Measurements from ENCODE around the gene ZSCAN20.
"Not testable (repeated sequence)": the region's sequence is repeated elsewhere in the genome, so short reads cannot be mapped to it uniquely, and the experiment has no call there.

The ZSCAN20 gene

DNA sequence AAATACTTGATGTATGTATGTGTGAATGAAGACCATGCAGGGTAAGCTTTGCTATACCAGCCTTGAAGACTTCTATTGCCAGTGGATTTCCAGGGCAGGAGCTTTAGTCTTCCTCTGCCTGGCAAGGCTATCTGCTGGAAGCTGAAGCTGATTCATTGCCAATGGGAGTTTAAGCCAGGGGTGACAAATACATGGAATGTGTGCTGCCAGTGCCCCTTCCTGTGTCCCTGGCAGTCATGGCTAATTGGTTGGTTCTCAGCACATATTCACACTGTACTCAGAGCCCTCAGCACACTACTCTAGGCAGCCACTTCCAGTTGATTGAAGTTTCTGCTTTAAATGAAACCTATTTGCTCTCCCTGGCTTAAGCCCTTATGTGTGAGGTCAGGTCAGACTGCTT, 1.5 kb downstream of the ZSCAN20 start:
- no peak for FAIRE-seq

GRCh38 chr1:33477451-33477850, 5.0 kb downstream of the ZSCAN20 start:
- FAIRE-seq (no peak), DNase-seq (ENCODE audit: insufficient read length, low spot score) (no peak)

More for the DNA sequence above, 1.5 kb downstream of the ZSCAN20 start:
- DNase-seq (ENCODE audit: insufficient read length, low spot score): no peak

GRCh38 chr1:33482412-33482811, 10.0 kb downstream of the ZSCAN20 start:
- no peak for FAIRE-seq
- DNase-seq (ENCODE audit: insufficient read length, low spot score): no peak

- FAIRE-seq: no peak
- DNase-seq (ENCODE audit: insufficient read length, low spot score): no peak
Observed at GRCh38 chr1:33488624-33489023, 16.2 kb downstream of the ZSCAN20 start.

- FAIRE-seq (no peak), DNase-seq (ENCODE audit: insufficient read length, low spot score) (no peak)
Observed at GRCh38 chr1:33494929-33495328, 22.5 kb downstream of the ZSCAN20 start.

GRCh38 chr1:33497410-33497809, 25.0 kb downstream of the ZSCAN20 start:
- FAIRE-seq: no peak

DNA sequence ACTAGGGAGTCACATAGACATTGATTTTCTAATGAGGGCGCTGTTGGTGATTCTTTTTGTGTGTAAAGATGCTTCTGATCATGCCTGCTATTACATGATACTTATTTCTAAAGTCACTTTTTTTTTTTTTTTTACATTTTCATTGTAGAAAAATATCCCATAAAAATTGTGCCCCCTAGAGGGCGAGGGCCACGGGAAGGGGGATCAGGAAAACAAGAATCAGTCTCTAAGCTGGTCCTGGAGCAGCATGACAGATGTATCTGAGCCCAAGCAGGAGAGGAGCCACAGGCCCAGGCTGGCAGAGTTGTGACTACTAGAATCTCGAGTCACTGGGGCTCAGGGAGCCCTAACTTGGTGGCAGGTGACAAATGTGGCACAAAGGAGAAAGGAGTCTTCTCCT, 28.1 kb downstream of the ZSCAN20 start:
- FAIRE-seq (no peak), DNase-seq (ENCODE audit: insufficient read length, low spot score) (no peak)

More at GRCh38 chr1:33497410-33497809, 25.0 kb downstream of the ZSCAN20 start:
- no peak for DNase-seq (ENCODE audit: insufficient read length, low spot score)

DNA sequence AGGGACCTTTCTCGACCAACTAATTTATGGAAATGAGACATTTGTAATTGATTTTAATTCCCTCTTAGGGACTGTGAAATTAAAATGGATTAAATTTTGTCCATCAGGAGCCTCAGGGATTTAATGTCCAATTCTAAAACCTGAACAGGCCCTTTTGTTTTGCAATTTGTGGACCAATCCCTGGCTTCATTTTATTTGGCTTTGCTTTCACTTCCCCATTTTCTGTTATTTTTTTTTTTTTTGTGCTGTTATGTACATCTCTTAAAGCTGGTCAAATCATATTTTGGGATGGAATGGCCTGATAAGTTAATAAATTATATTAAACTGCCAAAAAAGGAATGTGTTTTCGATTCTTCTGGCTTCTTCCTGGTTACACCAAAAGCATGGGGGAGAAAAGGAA, 28.9 kb downstream of the ZSCAN20 start:
- no peak for FAIRE-seq

DNA sequence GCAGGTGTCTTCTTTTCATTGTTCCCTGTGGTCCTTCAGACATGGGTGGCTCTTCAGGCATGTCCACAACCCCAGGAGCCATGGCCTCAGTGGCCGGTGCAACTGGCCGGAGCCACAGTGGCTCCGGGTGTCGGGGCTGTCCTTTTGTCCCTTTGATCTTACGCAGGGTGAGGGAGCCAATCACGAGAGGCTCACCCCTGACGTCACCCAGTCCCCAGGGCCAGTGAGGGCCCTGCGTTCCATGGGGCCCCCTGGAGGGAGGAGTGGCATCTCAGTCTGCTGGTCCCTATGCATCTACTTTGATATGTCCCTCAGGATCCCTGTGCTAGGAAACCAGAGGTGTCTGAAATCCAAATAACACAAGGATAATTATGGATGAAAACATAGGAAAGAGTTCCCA, 29.3 kb downstream of the ZSCAN20 start:
- FAIRE-seq (no peak), DNase-seq (ENCODE audit: insufficient read length, low spot score) (no peak)

More for the DNA sequence above, 28.9 kb downstream of the ZSCAN20 start:
- no peak for DNase-seq (ENCODE audit: insufficient read length, low spot score)

DNA sequence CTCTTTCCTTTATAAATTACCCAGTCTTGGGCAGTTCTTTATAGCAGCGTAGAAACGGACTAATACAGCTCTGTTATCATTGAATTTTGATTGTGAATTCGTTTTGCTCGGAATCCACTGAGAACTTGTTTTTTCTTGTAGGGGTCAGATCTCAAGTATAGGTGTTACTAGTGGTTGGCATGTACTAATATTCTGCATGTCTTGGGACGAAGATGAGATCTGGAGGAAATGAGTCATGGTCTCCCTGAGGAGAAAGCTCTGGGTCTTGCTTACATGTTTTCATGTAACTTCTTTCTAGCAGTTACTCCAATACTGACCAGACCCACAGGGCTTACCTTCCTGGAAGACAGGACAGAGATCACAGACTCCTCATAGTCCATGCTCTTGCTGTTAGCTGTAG, 30.3 kb downstream of the ZSCAN20 start:
- FAIRE-seq (no peak), DNase-seq (ENCODE audit: insufficient read length, low spot score) (no peak)

DNA sequence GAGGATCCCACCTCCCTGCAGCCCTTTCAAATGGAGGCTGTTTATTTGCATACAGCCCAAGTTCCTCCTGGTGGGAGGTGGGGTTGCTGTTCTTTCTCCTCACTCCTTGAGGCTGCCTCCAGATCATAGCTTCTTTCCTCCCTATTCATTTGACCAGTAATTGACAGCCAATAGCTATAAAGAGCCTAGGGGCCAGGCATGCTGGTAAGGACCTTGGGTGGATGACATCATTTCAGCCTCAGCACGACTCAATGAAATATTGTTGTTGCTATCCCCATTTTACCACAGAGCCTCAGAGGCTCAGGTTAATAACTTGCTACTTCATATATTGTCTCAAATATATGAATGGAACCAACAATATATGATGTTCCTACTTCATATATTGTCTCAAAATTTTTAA, 31.1 kb downstream of the ZSCAN20 start:
- DNase-seq (ENCODE audit: insufficient read length, low spot score): no peak
- no peak for FAIRE-seq

DNA sequence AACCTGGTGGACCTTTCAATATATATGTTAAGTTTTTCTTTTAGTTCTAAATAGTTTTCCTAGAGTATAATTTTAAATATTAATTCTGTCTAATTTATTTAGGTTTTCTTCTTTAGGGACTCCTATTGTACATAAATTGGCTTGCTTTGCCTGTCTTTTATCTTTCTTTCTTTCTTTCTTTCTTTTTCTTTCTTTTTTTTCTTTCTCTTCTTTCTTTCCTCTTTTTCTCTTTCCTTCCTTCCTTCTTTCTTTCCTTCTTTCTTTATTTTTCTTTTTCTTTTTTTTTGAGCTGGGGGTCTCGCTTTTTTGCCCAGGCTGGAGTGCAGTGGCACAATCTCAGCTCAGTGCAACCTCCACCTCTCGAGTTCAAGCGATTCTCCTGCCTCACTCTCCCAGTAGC, 35.2 kb downstream of the ZSCAN20 start:
- FAIRE-seq (no peak), DNase-seq (ENCODE audit: insufficient read length, low spot score) (no peak)

DNA sequence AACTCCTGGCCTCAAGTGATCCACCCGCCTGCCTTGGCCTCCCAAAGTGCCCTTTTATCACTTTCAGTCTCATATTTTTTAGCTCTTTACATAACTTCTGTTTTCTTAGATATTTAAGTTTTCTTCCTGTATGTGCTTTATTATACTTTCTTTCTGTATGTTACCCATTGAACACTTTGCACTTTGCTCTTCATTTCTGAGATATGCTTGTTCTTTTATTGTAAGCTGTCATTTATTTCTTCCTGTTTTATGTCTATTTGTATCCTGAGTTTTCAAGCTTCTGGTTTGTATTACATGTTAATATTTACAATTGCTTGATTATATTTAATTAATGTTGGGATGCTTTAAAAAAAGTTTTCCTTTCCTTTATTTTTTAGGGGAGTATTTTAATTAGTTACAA, 35.7 kb downstream of the ZSCAN20 start:
- DNase-seq (ENCODE audit: insufficient read length, low spot score) (no peak), FAIRE-seq (no peak)

- DNase-seq (ENCODE audit: insufficient read length, low spot score): not testable (repeated sequence)
Observed at GRCh38 chr1:33509276-33509675, 36.8 kb downstream of the ZSCAN20 start.

GRCh38 chr1:33512226-33513011, 40.0 kb downstream of the ZSCAN20 start:
- DNase-seq (ENCODE audit: insufficient read length, low spot score) (no peak), FAIRE-seq (no peak)

More at GRCh38 chr1:33509276-33509675, 36.8 kb downstream of the ZSCAN20 start:
- FAIRE-seq: not testable (repeated sequence)

GRCh38 chr1:33515112-33515511, 42.7 kb downstream of the ZSCAN20 start:
- FAIRE-seq: no peak
- DNase-seq (ENCODE audit: insufficient read length, low spot score): no peak

DNA sequence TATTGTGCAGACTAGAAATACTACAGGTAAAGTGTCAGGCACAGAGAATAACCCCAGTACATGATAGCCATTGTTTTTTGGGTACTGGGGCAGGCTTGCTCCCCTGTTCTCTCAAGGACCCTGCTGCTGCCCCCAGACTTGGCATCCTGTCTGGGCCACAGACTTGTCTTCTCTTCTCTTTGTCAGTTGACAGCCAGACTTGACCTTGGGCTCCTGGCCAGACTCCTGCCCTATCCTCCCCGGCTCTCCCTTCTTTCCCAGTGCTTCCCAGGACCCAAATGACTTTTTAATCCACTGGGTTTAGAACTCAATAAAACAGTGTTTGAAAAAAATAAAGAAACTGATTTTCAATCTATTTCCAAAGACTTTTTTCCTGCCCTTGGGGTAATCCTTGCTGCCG, 43.2 kb downstream of the ZSCAN20 start:
- FAIRE-seq (no peak), DNase-seq (ENCODE audit: insufficient read length, low spot score) (no peak)

- FAIRE-seq (no peak), DNase-seq (ENCODE audit: insufficient read length, low spot score) (no peak)
Observed at GRCh38 chr1:33516428-33516827, 44.0 kb downstream of the ZSCAN20 start.

GRCh38 chr1:33516891-33517567, 44.6 kb downstream of the ZSCAN20 start:
- FAIRE-seq: no peak
- DNase-seq (ENCODE audit: insufficient read length, low spot score): no peak

- FAIRE-seq: no peak
- no peak for DNase-seq (ENCODE audit: insufficient read length, low spot score)
Observed at GRCh38 chr1:33517596-33518250, 45.3 kb downstream of the ZSCAN20 start.

GRCh38 chr1:33519240-33519884, 46.9 kb downstream of the ZSCAN20 start:
- no peak for FAIRE-seq

More at GRCh38 chr1:33519240-33519884, 46.9 kb downstream of the ZSCAN20 start:
- no peak for DNase-seq (ENCODE audit: insufficient read length, low spot score)

Data from HTR-8/SVneo (cell line).